GM19240 (cell line): ENCODE data around the gene ATXN10.
"Not testable (repeated sequence)": the region's sequence is repeated elsewhere in the genome, so short reads cannot be mapped to it uniquely, and the experiment has no call there.

Experiments used
- DNase-seq: peaks from one replicate; pipeline ENCODE4 v3.0.0; 2011; ENCODE audit warnings: low spot score; ENCODE audit not compliant: insufficient read length

Gene ATXN10

GRCh38 chr22:45671783-45672563, at the start of gene ATXN10:
Gene ATXN10 (plus strand): TSS chr22:45671834. CDS start chr22:45672064, 230 bp downstream.
- peak; percentile 33 for DNase-seq

- DNase-seq, result no peak
These were observed 49.6 kb upstream of the ATXN10 start for GRCh38 chr22:45621836-45622600.

GRCh38 chr22:45623464-45624145, 48.0 kb upstream of the ATXN10 start:
- DNase-seq, result not testable (repeated sequence)

GRCh38 chr22:45626198-45626651, 45.4 kb upstream of the ATXN10 start:
- DNase-seq, result no peak

- no peak for DNase-seq
These were observed 44.0 kb upstream of the ATXN10 start for GRCh38 chr22:45627489-45628233.

GRCh38 chr22:45628515-45628914, 43.1 kb upstream of the ATXN10 start:
- DNase-seq, result no peak

- DNase-seq, result no peak
These were observed 42.1 kb upstream of the ATXN10 start for GRCh38 chr22:45629469-45630089.

- no peak for DNase-seq
These were observed 41.2 kb upstream of the ATXN10 start for GRCh38 chr22:45630436-45630835.

- no peak for DNase-seq
These were observed 40.3 kb upstream of the ATXN10 start for GRCh38 chr22:45631140-45631840.

- DNase-seq, result no peak
These were observed 39.8 kb upstream of the ATXN10 start for GRCh38 chr22:45631841-45632238.

- DNase-seq, result no peak
These were observed 38.7 kb upstream of the ATXN10 start for GRCh38 chr22:45632791-45633515.

- no peak for DNase-seq
These were observed 35.0 kb upstream of the ATXN10 start for GRCh38 chr22:45636683-45637082.

- DNase-seq, result no peak
These were observed 33.4 kb upstream of the ATXN10 start for GRCh38 chr22:45638197-45638596.

GRCh38 chr22:45638834-45639746, 32.5 kb upstream of the ATXN10 start:
- no peak for DNase-seq

GRCh38 chr22:45639747-45640102, 31.9 kb upstream of the ATXN10 start:
- DNase-seq, result no peak

GRCh38 chr22:45640291-45640940, 31.2 kb upstream of the ATXN10 start:
- no peak for DNase-seq

GRCh38 chr22:45640941-45641621, 30.6 kb upstream of the ATXN10 start:
- no peak for DNase-seq
